Activated T-cell treated with anti-CD3 and anti-CD28 coated beads for 24 hours (primary cell): ENCODE results near the gene PLCH1.

ENCODE experiments used
- DNase-seq: peaks from one replicate; pipeline ENCODE4 v3.0.0-alpha.2; 2020; ENCODE audit warnings: low read depth

Gene PLCH1

GRCh38 chr3:155370764-155371503 lies 373.9 kb downstream of the PLCH1 start:
- DNase-seq = no peak

GRCh38 chr3:155370198-155370597 lies 374.7 kb downstream of the PLCH1 start:
- no peak for DNase-seq

GRCh38 chr3:155369735-155370134 lies 375.1 kb downstream of the PLCH1 start:
- DNase-seq = no peak

GRCh38 chr3:155369244-155369643 lies 375.6 kb downstream of the PLCH1 start:
- DNase-seq = no peak

GRCh38 chr3:155368786-155369185 lies 376.1 kb downstream of the PLCH1 start:
- DNase-seq = no peak

GRCh38 chr3:155367506-155367905 lies 377.4 kb downstream of the PLCH1 start:
- DNase-seq = no peak

- no peak for DNase-seq
These were observed 379.6 kb downstream of the PLCH1 start for GRCh38 chr3:155365178-155365783.

- no peak for DNase-seq
These were observed 380.4 kb downstream of the PLCH1 start for GRCh38 chr3:155364492-155364891.

GRCh38 chr3:155363690-155364070 lies 381.2 kb downstream of the PLCH1 start:
- DNase-seq = no peak

- DNase-seq = no peak
These were observed 381.8 kb downstream of the PLCH1 start for GRCh38 chr3:155362808-155363689.

- no peak for DNase-seq
These were observed 384.6 kb downstream of the PLCH1 start for GRCh38 chr3:155360281-155360680.

- no peak for DNase-seq
These were observed 388.1 kb downstream of the PLCH1 start for GRCh38 chr3:155356594-155357370.

- no peak for DNase-seq
These were observed 390.2 kb downstream of the PLCH1 start for GRCh38 chr3:155354658-155355057.

- no peak for DNase-seq
These were observed 391.9 kb downstream of the PLCH1 start for GRCh38 chr3:155352900-155353490.

GRCh38 chr3:155350571-155350970 lies 394.3 kb downstream of the PLCH1 start:
- no peak for DNase-seq

- no peak for DNase-seq
These were observed 397.0 kb downstream of the PLCH1 start for GRCh38 chr3:155347901-155348300.

GRCh38 chr3:155342344-155342743 lies 402.5 kb downstream of the PLCH1 start:
- no peak for DNase-seq

GRCh38 chr3:155339052-155339451 lies 405.8 kb downstream of the PLCH1 start:
- DNase-seq = no peak

GRCh38 chr3:155335724-155336354 lies 409.0 kb downstream of the PLCH1 start:
- DNase-seq = no peak

- no peak for DNase-seq
These were observed 409.8 kb downstream of the PLCH1 start for GRCh38 chr3:155334914-155335723.
